ENCODE measurements around the gene UCK1. TPM values are rescaled to one million over a fixed set of nuclear protein-coding genes. Genes with fewer than 3 reads are reported as not detected.
A peak's percentile ranks its signal among the peaks of the same experiment; 100 is the strongest.

Gene UCK1
- total RNA-seq, 1 donor from 2014 or later: 21.9 TPM

GRCh38 chr9:131525643-131526565 is 5.2 kb downstream of the UCK1 start:
- H3K27ac Mint-ChIP-seq: no peak overlapping the region
- H3K27me3 Mint-ChIP-seq (ENCODE audit: low read depth): no peaks in the 10 kb centered on the region
- no peak for TF ChIP-seq CTCF (IDR thresholded peaks at IDR 0.05; ENCODE audit: unreplicated experiment)
- peaks cover 18% of the 10 kb centered on the region for H3K36me3 Mint-ChIP-seq
- peaks cover 7% of the 10 kb centered on the region for H3K4me1 Mint-ChIP-seq
- no peaks in the 10 kb centered on the region for H3K9me3 Mint-ChIP-seq
- no peak overlapping the region for H3K4me3 Mint-ChIP-seq
- no peak for DNase-seq (ENCODE audit: low spot score in 2 of 2, unreplicated experiment in 2 of 2)

DNA sequence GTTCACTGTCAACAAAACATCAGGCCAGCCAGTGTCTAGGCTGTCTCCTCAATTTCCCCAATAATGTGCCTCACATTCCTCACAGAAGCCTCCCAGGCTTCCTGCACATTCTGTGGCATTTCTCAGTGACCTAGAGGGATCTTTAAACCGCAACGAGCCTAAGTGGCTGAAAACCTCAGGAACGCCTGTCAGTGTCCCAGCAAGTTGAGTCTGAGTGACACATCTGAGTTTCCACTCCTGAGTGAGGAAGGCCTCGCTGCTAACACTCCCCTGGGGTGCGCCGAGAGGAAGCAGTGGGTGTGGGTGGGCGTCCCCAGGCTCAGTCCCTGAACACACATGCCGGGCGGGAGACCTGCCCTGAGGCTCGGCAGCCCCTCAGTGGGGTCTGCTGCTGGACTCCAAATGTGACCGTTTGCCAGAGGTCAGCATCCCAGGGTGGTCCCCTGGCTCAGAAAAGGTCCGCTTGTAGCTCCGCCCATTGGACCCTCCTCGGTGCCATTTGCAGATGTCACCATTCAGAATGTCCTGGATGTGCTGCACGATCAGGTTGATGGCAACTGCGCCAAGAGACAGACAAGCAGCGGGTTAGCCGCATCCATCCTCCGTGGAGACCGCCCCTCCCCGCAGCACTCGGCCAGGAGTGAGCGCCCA is 6.3 kb downstream of the UCK1 start:
- Mint-ChIP-seq H3K4me1 (peaks cover under 1% of the 10 kb centered on the region), H3K4me3 (no peak overlapping the region), H3K27ac (peak overlapping the region; percentile 50), H3K36me3 (peaks cover 20% of the 10 kb centered on the region), H3K27me3 (ENCODE audit: low read depth) (no peaks in the 10 kb centered on the region), H3K9me3 (no peaks in the 10 kb centered on the region)
- no peak for TF ChIP-seq CTCF (IDR thresholded peaks at IDR 0.05; ENCODE audit: unreplicated experiment)
- no peak for DNase-seq (ENCODE audit: low spot score in 2 of 2, unreplicated experiment in 2 of 2)

GRCh38 chr9:131523451-131524435 is 7.3 kb downstream of the UCK1 start:
- Mint-ChIP-seq H3K36me3 (peaks cover 29% of the 10 kb centered on the region), H3K4me1 (no peaks in the 10 kb centered on the region), H3K27ac (no peak overlapping the region), H3K4me3 (no peak overlapping the region), H3K9me3 (no peaks in the 10 kb centered on the region), H3K27me3 (ENCODE audit: low read depth) (no peaks in the 10 kb centered on the region)
- no peak for DNase-seq (ENCODE audit: low spot score in 2 of 2, unreplicated experiment in 2 of 2)
- TF ChIP-seq CTCF (IDR thresholded peaks at IDR 0.05; ENCODE audit: unreplicated experiment): no peak

DNA sequence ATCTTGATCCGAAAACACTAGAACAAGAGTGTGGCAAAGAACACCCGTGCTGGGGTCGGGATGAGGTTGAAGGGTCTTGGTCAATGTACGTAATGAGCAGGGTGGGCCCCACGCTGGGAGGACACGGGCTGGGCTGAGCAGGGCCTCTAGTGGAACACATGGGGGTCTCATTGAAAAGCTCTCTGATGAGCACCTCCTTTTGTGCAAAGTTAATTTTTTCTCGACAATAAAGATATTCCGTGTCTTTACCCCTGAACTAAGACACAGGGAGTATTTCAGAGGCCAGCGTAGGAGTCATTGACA is 8.0 kb downstream of the UCK1 start:
- no peaks in the 10 kb centered on the region for H3K9me3 Mint-ChIP-seq
- H3K4me1 Mint-ChIP-seq: no peaks in the 10 kb centered on the region
- H3K4me3 Mint-ChIP-seq: no peak overlapping the region
- H3K27ac Mint-ChIP-seq: no peak overlapping the region
- no peaks in the 10 kb centered on the region for H3K27me3 Mint-ChIP-seq (ENCODE audit: low read depth)
- TF ChIP-seq CTCF (IDR thresholded peaks at IDR 0.05; ENCODE audit: unreplicated experiment): no peak
- peaks cover 29% of the 10 kb centered on the region for H3K36me3 Mint-ChIP-seq
- no peak for DNase-seq (ENCODE audit: low spot score in 2 of 2, unreplicated experiment in 2 of 2)

- DNase-seq (ENCODE audit: low spot score in 2 of 2, unreplicated experiment in 2 of 2): no peak
- no peak for TF ChIP-seq CTCF (IDR thresholded peaks at IDR 0.05; ENCODE audit: unreplicated experiment)
- no peaks in the 10 kb centered on the region for H3K9me3 Mint-ChIP-seq
- H3K27me3 Mint-ChIP-seq (ENCODE audit: low read depth): no peaks in the 10 kb centered on the region
- no peak overlapping the region for H3K4me3 Mint-ChIP-seq
- peaks cover 33% of the 10 kb centered on the region for H3K36me3 Mint-ChIP-seq
- no peaks in the 10 kb centered on the region for H3K4me1 Mint-ChIP-seq
- H3K27ac Mint-ChIP-seq: no peak overlapping the region
Measured at GRCh38 chr9:131522257-131523085, 8.6 kb downstream of the UCK1 start.

All from mesothelial cell of epicardium (in vitro differentiated cells).